ENCODE results near the gene CAMKMT.

GRCh38 chr2:44671916-44672315 lies 310.2 kb downstream of the CAMKMT start:
- TF ChIP-seq, protein P1, sequence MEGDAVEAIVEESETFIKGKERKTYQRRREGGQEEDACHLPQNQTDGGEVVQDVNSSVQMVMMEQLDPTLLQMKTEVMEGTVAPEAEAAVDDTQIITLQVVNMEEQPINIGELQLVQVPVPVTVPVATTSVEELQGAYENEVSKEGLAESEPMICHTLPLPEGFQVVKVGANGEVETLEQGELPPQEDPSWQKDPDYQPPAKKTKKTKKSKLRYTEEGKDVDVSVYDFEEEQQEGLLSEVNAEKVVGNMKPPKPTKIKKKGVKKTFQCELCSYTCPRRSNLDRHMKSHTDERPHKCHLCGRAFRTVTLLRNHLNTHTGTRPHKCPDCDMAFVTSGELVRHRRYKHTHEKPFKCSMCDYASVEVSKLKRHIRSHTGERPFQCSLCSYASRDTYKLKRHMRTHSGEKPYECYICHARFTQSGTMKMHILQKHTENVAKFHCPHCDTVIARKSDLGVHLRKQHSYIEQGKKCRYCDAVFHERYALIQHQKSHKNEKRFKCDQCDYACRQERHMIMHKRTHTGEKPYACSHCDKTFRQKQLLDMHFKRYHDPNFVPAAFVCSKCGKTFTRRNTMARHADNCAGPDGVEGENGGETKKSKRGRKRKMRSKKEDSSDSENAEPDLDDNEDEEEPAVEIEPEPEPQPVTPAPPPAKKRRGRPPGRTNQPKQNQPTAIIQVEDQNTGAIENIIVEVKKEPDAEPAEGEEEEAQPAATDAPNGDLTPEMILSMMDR (IDR thresholded peaks at IDR 0.05; ENCODE audit: insufficient read depth, low read length, poor library complexity, severe bottlenecking): no peak
- no peak for TF ChIP-seq EZH2phosphoT487 (conservative IDR thresholded peaks at IDR 0.05; ENCODE audit: low read length)
